NB4 (cell line): ENCODE results near the gene GPRASP2.

Experiments used
- TF ChIP-seq, protein P1 (sequence below): IDR thresholded peaks from one replicate; pipeline ENCODE4 v1.5.1; 2012; ENCODE audit warnings: low read depth, low read length
- TF ChIP-seq, protein P2 (sequence below): IDR thresholded peaks from 2 replicates; pipeline ENCODE4 v1.6.1; 2011; ENCODE audit warnings: low read depth, low read length

DNA sequence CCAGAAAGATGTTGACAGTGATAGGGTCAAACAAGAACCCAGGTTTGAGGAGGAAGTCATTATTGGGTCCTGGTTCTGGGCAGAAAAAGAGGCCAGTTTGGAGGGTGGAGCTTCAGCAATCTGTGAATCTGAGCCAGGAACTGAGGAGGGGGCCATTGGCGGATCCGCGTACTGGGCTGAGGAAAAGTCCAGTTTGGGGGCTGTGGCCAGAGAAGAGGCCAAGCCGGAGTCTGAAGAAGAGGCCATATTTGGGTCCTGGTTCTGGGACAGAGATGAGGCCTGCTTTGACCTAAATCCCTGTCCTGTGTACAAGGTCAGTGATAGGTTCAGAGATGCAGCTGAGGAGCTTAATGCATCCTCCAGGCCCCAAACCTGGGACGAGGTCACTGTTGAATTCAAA lies 3.7 kb downstream of the GPRASP2 start:
- TF ChIP-seq, protein P1, sequence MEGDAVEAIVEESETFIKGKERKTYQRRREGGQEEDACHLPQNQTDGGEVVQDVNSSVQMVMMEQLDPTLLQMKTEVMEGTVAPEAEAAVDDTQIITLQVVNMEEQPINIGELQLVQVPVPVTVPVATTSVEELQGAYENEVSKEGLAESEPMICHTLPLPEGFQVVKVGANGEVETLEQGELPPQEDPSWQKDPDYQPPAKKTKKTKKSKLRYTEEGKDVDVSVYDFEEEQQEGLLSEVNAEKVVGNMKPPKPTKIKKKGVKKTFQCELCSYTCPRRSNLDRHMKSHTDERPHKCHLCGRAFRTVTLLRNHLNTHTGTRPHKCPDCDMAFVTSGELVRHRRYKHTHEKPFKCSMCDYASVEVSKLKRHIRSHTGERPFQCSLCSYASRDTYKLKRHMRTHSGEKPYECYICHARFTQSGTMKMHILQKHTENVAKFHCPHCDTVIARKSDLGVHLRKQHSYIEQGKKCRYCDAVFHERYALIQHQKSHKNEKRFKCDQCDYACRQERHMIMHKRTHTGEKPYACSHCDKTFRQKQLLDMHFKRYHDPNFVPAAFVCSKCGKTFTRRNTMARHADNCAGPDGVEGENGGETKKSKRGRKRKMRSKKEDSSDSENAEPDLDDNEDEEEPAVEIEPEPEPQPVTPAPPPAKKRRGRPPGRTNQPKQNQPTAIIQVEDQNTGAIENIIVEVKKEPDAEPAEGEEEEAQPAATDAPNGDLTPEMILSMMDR, result no peak
- TF ChIP-seq, protein P2, sequence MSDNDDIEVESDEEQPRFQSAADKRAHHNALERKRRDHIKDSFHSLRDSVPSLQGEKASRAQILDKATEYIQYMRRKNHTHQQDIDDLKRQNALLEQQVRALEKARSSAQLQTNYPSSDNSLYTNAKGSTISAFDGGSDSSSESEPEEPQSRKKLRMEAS, result no peak
